Measurements from ENCODE around the gene TM9SF2. TPM values are rescaled to one million over a fixed set of nuclear protein-coding genes. Genes with fewer than 3 reads are reported as not detected.

The TM9SF2 gene
- total RNA-seq, 1 donor from 2014 or later = 128 TPM

DNA sequence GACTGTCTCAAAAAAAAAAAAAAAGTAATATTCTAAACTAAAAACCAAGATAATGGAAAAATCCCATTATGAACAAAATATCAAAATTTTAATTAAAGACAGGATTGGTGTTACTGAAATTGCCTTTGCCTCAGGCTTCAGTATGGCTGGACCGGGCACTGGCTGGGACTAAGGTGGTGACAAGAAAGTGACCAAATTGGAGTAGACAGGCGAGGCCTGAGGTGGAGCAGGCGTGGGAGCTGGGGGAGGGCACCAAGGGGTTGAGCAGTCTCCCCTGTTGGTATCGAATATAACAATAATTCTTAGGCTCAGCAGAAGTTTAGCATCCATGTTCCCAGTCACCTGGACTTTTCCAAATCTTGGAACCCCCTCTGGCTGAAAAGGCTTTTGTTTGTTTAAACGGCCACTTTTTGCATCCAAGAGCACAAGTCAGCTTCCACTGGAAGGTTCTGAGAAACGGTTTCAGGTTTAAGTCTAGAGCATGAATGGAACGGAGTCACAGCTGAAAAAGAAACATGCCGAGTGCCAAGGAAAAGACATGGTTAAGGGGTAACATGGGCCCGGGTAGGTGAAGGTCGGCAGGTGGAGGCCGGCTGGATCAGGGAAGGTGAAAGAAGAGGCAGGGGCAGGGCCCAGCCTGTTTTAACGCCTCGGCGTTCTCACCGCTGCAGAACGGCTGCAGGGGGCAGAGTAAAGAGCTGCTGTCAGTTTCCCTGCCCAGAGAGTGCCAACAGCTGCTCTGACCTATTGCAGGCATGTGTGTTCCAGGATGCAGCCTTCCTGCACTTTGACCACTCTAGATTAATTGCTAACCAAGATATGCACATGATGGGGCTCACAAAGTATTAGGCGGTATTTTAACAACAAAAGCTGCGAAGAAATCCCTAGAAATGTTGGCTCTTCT, 104.4 kb downstream of the TM9SF2 start:
- H3K4me3 Mint-ChIP-seq (ENCODE audit: unreplicated experiment) = peak overlapping the region; percentile 85
- no peaks in the 10 kb centered on the region for H3K36me3 Mint-ChIP-seq (ENCODE audit: low read depth, unreplicated experiment)
- TF ChIP-seq, protein P1, sequence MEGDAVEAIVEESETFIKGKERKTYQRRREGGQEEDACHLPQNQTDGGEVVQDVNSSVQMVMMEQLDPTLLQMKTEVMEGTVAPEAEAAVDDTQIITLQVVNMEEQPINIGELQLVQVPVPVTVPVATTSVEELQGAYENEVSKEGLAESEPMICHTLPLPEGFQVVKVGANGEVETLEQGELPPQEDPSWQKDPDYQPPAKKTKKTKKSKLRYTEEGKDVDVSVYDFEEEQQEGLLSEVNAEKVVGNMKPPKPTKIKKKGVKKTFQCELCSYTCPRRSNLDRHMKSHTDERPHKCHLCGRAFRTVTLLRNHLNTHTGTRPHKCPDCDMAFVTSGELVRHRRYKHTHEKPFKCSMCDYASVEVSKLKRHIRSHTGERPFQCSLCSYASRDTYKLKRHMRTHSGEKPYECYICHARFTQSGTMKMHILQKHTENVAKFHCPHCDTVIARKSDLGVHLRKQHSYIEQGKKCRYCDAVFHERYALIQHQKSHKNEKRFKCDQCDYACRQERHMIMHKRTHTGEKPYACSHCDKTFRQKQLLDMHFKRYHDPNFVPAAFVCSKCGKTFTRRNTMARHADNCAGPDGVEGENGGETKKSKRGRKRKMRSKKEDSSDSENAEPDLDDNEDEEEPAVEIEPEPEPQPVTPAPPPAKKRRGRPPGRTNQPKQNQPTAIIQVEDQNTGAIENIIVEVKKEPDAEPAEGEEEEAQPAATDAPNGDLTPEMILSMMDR (IDR thresholded peaks at IDR 0.05; ENCODE audit: unreplicated experiment) = no peak
- peaks cover 18% of the 10 kb centered on the region for H3K27me3 Mint-ChIP-seq (ENCODE audit: unreplicated experiment)
- H3K9me3 Mint-ChIP-seq (ENCODE audit: unreplicated experiment) = no peaks in the 10 kb centered on the region
- DNase-seq (ENCODE audit: low spot score) = peak; percentile 46
- peaks cover 27% of the 10 kb centered on the region for H3K4me1 Mint-ChIP-seq (ENCODE audit: unreplicated experiment)
- H3K27ac Mint-ChIP-seq (ENCODE audit: unreplicated experiment) = peak overlapping the region; percentile 57

DNA sequence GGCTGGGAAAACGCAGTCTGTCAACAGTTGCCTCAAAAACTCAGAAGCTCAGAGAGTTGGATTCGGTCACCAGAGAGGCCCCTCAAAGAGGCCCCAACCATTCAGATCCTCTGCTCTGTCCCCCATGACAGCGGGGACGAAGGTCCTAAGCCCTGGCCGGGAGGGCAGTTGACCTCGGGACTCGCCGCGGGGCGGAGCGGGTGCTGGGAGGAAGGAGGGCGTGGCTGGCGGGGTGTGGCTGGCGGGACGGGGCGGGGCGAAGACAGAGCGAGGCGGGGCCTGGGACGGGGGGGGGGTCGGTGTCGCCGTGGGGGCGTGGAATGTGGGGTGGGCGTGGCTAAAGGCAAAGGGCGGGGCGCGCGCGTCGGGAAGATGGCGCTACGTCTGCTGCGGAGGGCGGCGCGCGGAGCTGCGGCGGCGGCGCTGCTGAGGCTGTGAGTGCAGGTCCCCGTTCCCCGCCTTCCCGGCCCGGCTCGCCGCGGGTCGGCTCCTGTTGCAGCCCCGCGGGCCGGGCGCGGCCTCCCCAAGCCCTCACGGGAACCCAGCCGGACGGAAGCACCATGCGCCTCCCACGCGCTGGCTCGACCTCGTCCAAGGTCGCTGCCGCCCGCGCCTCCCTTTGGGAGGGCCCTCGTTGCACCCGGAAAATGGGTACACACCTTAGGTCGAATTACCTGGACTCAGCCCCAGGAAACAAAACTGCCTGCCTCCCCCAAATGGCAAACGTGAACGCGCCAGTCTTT, 105.2 kb downstream of the TM9SF2 start, which contains the start of gene CLYBL:
Gene CLYBL (plus strand): TSS at position 367 of the 743 bp plus-strand sequence.
- peaks cover 17% of the 10 kb centered on the region for H3K27me3 Mint-ChIP-seq (ENCODE audit: unreplicated experiment)
- DNase-seq (ENCODE audit: low spot score) = peak; percentile 95
- TF ChIP-seq, protein P1 (IDR thresholded peaks at IDR 0.05; ENCODE audit: unreplicated experiment) = no peak
- H3K36me3 Mint-ChIP-seq (ENCODE audit: low read depth, unreplicated experiment) = no peaks in the 10 kb centered on the region
- peak within 1 kb of the TSS; percentile 57 for H3K27ac Mint-ChIP-seq (ENCODE audit: unreplicated experiment)
- H3K4me3 Mint-ChIP-seq (ENCODE audit: unreplicated experiment) = peak within 1 kb of the TSS; percentile 85
- no peaks in the 10 kb centered on the region for H3K9me3 Mint-ChIP-seq (ENCODE audit: unreplicated experiment)
- peaks cover 19% of the 10 kb centered on the region for H3K4me1 Mint-ChIP-seq (ENCODE audit: unreplicated experiment)

DNA sequence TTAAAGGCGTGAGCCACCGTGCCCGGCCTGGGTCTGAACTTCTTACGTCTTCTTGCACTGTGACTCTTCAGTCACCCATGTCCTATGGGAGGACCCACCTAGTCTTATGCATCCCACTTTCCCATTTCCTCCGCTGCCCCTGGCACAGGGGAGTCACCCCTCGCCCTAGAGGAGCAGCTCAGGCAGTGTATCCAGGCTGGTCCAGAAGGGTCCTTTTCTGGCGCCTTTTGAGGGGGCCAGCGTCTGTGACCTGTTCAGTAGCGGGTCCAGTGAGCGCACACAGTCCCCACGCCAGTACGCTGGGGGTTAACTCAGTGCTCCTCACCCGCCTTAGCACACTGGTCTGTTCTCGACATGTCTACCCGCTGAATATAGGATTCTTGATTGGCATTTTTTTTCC, 107.1 kb downstream of the TM9SF2 start:
- peaks cover 9% of the 10 kb centered on the region for H3K4me1 Mint-ChIP-seq (ENCODE audit: unreplicated experiment)

DNA sequence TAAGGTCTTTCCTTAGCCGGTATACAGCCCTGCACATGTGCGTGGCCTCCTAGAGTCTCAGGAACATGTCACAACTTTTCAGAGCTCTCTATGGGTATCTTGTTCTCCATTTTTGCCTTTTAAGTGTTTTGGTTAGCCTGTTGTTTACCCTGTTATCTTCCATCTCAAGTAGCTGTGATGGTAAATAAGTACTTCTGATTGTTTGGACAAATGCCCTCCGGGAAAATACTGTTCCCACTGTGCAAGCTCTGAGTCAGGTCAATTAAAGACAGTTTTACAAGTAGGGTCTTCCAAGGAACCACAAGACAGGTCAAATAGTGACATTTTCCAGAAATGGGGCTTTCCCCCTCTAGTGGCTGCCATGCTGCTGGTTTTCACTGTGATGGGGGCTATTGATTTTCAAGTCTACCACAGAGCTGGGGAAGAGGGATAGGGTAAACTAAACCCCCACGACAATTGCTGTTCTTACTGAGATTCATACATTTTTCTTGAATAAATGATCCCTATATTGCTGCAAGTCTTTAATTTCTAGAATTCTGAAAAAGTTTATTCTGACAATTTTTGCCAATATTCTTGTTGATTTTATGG, 109.5 kb downstream of the TM9SF2 start:
- Mint-ChIP-seq H3K36me3 (ENCODE audit: low read depth, unreplicated experiment) (no peaks in the 10 kb centered on the region), H3K4me3 (ENCODE audit: unreplicated experiment) (no peak overlapping the region), H3K9me3 (ENCODE audit: unreplicated experiment) (no peaks in the 10 kb centered on the region), H3K27ac (ENCODE audit: unreplicated experiment) (no peak overlapping the region), H3K27me3 (ENCODE audit: unreplicated experiment) (peaks cover 12% of the 10 kb centered on the region), H3K4me1 (ENCODE audit: unreplicated experiment) (peaks cover 6% of the 10 kb centered on the region)
- DNase-seq (ENCODE audit: low spot score) = no peak
- TF ChIP-seq, protein P1 (IDR thresholded peaks at IDR 0.05; ENCODE audit: unreplicated experiment) = no peak

More for the DNA sequence above, 107.1 kb downstream of the TM9SF2 start:
- DNase-seq (ENCODE audit: low spot score) = no peak
- Mint-ChIP-seq H3K27me3 (ENCODE audit: unreplicated experiment) (peaks cover 12% of the 10 kb centered on the region), H3K4me3 (ENCODE audit: unreplicated experiment) (no peak overlapping the region), H3K36me3 (ENCODE audit: low read depth, unreplicated experiment) (no peaks in the 10 kb centered on the region), H3K9me3 (ENCODE audit: unreplicated experiment) (no peaks in the 10 kb centered on the region), H3K27ac (ENCODE audit: unreplicated experiment) (no peak overlapping the region)
- TF ChIP-seq, protein P1 (IDR thresholded peaks at IDR 0.05; ENCODE audit: unreplicated experiment) = no peak

Other genes starting within 250 kb of the TM9SF2 start
- gene GPR18, start 243.1 kb upstream of the TM9SF2 start, total RNA-seq (ENCODE audit: unreplicated experiment) = not detected
- not detected for gene GPR183, start 194.1 kb upstream of the TM9SF2 start, total RNA-seq (ENCODE audit: unreplicated experiment)
- gene CLYBL, start 105.2 kb downstream of the TM9SF2 start, total RNA-seq (ENCODE audit: unreplicated experiment) = 7.6 TPM

Data from endothelial cell (in vitro differentiated cells).